A673 (cell line): Measurements from ENCODE around the gene KRT77.

Experiments
- CTCF ChIP-seq: fragments of 300-800, 200-600 bp; sonication (generic); conservative IDR thresholded peaks from 2 replicates; pipeline ENCODE4 v1.5.1; 2017; ENCODE audit warnings: low read depth, mild to moderate bottlenecking, antibody characterized with exemption, low read length, moderate library complexity, mixed read lengths
- EZH2 ChIP-seq: fragments of 200-600 bp; sonication (generic); IDR thresholded peaks from 2 replicates; pipeline ENCODE4 v1.6.1; 2017; ENCODE audit warnings: borderline replicate concordance, low read depth, mild to moderate bottlenecking, mixed read lengths, antibody characterized with exemption, low read length; ENCODE audit not compliant: poor library complexity, severe bottlenecking

- TF ChIP-seq CTCF (no peak), EZH2 (no peak)
Observed at GRCh38 chr12:52742196-52742580, 38.9 kb upstream of the KRT77 start.
